HL-60 (cell line): ENCODE data around the gene PIK3CD.
A peak's percentile ranks its signal among the peaks of the same experiment; 100 is the strongest.

Experiments used
- DNase-seq, 2 experiments: peaks; one replicate each; pipeline ENCODE4 v3.0.0-alpha.2; 2010 to 2020; ENCODE audit warnings: low read depth in 1 of 2, low spot score in 1 of 2
- H3K27ac ChIP-seq: fragments of 250-450 bp; sonication (Bioruptor Pico); replicated peaks from 2 replicates; pipeline ENCODE4 v1.5.1; 2020; ENCODE audit warnings: mild to moderate bottlenecking, moderate library complexity
- H3K27me3 ChIP-seq: fragments of 250-450 bp; sonication (Bioruptor Pico); 2 replicates; pipeline ENCODE4 v1.5.1; 2021; ENCODE audit warnings: mild to moderate bottlenecking, moderate library complexity; ENCODE audit not compliant: insufficient read depth, poor library complexity, severe bottlenecking
- H3K4me3 ChIP-seq: replicated peaks from 2 replicates; pipeline ENCODE4 v1.5.1; 2011; ENCODE audit warnings: mild to moderate bottlenecking, control low read depth, low read length; ENCODE audit not compliant: insufficient read depth
- CTCF ChIP-seq: IDR thresholded peaks from one replicate; pipeline ENCODE4 v1.5.1; 2011; ENCODE audit warnings: low read length, control low read depth, inconsistent platforms; ENCODE audit not compliant: insufficient read depth
- GABPA ChIP-seq: IDR thresholded peaks from 2 replicates; pipeline ENCODE4 v1.6.1; 2012; ENCODE audit warnings: low read depth
- POLR2AphosphoS5 ChIP-seq: IDR thresholded peaks from 2 replicates; pipeline ENCODE4 v1.6.1; 2012; ENCODE audit warnings: low read depth
- REST ChIP-seq: IDR thresholded peaks from 2 replicates; pipeline ENCODE4 v1.6.1; 2012; ENCODE audit warnings: low read depth; ENCODE audit not compliant: insufficient replicate concordance
- SPI1 ChIP-seq: IDR thresholded peaks from 2 replicates; pipeline ENCODE4 v1.6.1; 2012; ENCODE audit warnings: low read depth, mild to moderate bottlenecking, borderline replicate concordance

Gene PIK3CD

GRCh38 chr1:9615316-9616063 is 36.0 kb upstream of the PIK3CD start:
- Histone ChIP-seq H3K4me3 (no peak overlapping the region), H3K27ac (no peak overlapping the region), H3K27me3 (no peaks in the 10 kb centered on the region)
- peak in 1 of 2 experiments; percentile 68 for DNase-seq
- TF ChIP-seq REST, result no peak
- TF ChIP-seq POLR2AphosphoS5, result no peak; the same call in 1 of the 2 replicates
- peak; percentile 91 for TF ChIP-seq CTCF

- DNase-seq, result no peak
- H3K4me3 ChIP-seq, result no peak overlapping the region
- TF ChIP-seq CTCF, result no peak
- no peak for TF ChIP-seq GABPA
- TF ChIP-seq REST, result no peak
- TF ChIP-seq POLR2AphosphoS5, result no peak
- TF ChIP-seq SPI1, result no peak
- no peaks in the 10 kb centered on the region for H3K27me3 ChIP-seq
- no peak overlapping the region for H3K27ac ChIP-seq
These were observed 32.4 kb upstream of the PIK3CD start for GRCh38 chr1:9618909-9619679.

- TF ChIP-seq REST (no peak), POLR2AphosphoS5 (no peak), SPI1 (no peak), CTCF (no peak), GABPA (no peak)
- Histone ChIP-seq H3K27ac (no peak overlapping the region), H3K4me3 (no peak overlapping the region), H3K27me3 (no peaks in the 10 kb centered on the region)
- DNase-seq, result no peak
These were observed 30.5 kb upstream of the PIK3CD start for GRCh38 chr1:9621032-9621431.
